DMS79 treated with DMSO at 0.1 percent for 48 hours (cell line): ENCODE data around the gene CCDC9B.

Experiments used
- DNase-seq: peaks from one replicate; lab custom pipeline; 2025; lab: John Stamatoyannopoulos, UW

CCDC9B gene

GRCh38 chr15:40289140-40289775 lies 51.5 kb downstream of the CCDC9B start:
- peak; percentile 7 for DNase-seq

- DNase-seq, result no peak
These were observed 52.8 kb downstream of the CCDC9B start for GRCh38 chr15:40287968-40288367.

DNA sequence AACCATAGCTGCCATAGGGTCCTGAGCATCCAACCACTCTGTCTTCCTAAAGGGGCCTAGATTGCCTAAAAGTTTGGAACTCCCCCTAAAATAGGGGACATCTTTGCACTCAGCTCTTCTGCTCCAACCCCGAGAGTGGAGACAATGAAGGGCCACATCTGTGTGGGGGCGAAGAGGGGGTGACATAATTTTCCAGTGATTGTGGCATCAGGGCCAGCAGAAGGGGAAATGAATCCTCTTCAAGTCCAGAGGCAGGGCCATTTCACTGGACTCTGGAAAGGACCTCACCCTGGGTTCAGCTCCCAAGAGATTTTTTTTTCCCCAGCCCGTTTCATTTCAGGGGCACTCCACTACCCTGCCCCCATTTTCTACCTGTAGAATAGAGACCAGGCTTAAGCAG lies 53.2 kb downstream of the CCDC9B start:
- DNase-seq, result no peak

GRCh38 chr15:40286794-40287193 lies 53.9 kb downstream of the CCDC9B start:
- no peak for DNase-seq

DNA sequence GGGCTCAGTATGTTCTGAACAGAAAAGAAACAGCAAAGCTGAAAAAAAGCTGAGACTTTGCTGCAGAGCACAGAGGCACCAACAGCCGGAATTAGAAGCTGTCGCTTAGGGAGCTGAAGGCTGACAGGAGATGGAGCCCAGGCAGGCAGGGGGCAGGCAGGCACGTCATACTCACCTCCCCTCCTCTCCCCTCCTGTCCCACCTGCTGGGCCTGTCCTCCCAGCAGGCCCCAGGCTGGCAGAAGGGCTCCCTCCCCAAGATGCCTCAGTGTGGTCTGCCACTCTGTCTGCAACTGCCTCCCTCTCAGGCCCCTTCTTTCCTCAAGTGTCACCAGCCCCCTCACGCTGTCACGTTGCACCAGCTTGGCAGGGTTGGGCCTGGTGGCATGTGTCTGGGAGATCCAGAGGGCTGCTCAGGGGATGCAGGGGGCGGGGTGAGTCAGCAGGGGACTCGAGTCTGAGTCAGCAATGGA lies 54.6 kb downstream of the CCDC9B start:
- no peak for DNase-seq

GRCh38 chr15:40285554-40286011 lies 55.2 kb downstream of the CCDC9B start:
- DNase-seq, result no peak

- no peak for DNase-seq
These were observed 55.6 kb downstream of the CCDC9B start for GRCh38 chr15:40285151-40285550.

DNA sequence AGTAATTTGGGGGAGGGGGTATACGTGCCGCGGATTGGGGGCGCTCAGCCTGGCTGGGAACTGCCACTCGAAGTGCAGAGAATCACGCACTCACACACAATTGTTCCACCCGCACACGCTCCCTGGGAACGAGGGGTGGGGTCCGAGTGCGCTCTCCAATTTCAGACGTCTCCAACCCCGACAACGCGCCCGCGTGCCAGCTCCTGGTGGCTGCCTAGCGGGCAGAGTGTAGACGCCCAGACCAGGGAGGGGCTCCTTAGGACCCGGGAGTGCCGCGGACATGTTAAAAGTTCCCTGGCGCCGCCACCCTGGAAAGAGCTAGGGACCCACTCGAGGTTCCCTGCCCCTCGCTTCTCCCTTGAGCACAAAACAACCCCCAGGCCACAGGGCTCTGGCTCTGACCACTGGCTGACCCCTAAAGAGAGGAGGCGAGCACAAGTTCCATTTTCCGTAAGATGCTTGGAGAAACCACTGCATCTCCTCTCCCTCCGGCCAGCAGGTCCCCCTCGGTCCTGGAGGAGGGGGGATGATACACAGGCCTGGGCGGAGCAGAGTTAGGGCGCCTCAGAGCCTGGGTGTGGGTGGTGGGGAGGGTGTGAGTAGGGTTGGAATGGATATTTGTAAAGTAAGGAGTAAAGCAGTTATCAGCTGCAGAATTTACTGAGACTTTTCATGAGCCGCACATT lies 57.0 kb downstream of the CCDC9B start:
- DNase-seq, result no peak

DNA sequence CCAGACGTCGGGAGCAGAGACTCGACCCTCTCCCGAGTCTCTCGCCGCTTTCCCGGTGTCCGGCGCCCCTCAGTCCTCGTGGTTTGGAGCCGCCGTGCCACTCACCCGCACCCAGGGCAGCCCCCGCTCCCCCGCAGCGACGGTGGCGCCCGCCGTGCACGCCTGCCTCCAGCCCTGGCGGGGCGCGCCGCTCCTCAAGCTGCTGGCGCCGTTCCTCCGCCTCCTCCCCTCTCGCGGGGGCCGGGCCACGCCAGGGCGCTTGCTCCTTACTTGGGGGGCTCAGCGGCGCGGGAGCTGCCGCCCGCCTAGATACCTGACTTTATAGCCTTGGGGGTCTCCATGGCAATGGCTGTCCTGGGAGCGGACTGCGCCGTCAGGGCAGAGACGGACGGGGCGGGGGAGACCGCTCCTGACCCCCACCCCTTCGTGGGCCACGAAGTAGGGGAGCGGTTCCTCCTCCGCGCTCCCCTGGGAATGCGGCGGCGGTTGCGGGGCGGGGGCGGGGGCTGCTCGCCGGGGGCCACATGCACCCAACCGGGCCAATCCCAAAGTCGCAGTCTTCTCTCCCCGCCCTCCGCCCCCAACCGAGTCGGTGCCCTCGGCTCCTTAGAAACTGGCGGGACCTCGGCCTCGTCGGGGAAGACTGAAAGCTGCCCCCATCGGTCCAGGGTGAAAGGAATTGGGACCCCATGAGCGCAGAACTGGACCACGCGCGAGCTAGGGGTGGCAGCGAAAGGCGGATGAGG lies 57.7 kb downstream of the CCDC9B start, which contains the start of gene ANKRD63:
Gene ANKRD63, minus strand, starts transcription at position 196 of the 746 bp plus-strand sequence. CDS start 478 bp downstream, outside the sequence.
- no peak for DNase-seq

DNA sequence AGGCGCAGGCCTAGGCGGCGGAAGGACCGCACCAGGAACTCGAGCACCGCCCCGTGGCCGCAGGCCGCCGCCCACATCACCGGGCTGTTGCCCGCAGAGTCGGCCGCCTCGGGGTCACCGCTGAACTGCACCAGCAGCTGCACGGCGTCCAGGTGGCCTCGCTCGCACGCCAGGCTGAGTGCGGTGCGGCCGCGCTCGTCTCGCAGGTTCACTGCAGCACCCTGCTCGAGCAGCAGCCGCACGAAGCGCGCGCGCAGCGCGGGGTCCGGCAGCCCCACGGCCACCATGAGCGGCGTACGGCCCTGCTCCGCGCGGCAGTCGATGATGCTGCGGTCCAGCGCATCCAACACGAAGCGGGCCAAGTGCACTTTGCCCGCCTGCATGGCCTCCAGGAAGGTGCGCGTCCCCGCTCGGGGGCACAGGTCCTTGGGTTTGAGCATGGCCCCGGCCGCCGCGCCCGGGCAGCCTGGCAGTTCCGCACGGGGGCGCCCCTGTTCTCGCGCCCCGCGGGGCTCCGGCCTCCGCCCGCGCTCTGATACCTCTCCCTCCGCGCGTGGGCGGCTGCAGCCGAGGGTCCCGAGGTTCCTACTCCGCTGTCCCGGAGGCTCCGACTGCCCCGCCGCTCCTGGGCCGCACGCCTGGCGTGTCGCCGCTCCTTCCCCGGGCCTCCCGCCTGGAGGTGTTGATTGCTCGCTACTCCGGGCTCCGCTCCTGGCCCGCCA lies 58.4 kb downstream of the CCDC9B start:
- DNase-seq, result no peak

GRCh38 chr15:40281801-40282146 lies 59.0 kb downstream of the CCDC9B start:
- DNase-seq, result no peak
